PC-3 (cell line): ENCODE results near the gene FAM168A.

Source experiments
- EZH2 ChIP-seq: fragments of 300-600 bp; sonication (generic); IDR thresholded peaks from one replicate; pipeline ENCODE4 v1.6.1; 2017; ENCODE audit warnings: antibody characterized with exemption, mild to moderate bottlenecking, low read length; ENCODE audit not compliant: unreplicated experiment
- TF ChIP-seq, protein P1 (sequence below): fragments of 300-600 bp; sonication (generic); conservative IDR thresholded peaks from 2 replicates; pipeline ENCODE4 v1.5.1; 2017; ENCODE audit warnings: antibody characterized with exemption, low read depth, mild to moderate bottlenecking, low read length

DNA sequence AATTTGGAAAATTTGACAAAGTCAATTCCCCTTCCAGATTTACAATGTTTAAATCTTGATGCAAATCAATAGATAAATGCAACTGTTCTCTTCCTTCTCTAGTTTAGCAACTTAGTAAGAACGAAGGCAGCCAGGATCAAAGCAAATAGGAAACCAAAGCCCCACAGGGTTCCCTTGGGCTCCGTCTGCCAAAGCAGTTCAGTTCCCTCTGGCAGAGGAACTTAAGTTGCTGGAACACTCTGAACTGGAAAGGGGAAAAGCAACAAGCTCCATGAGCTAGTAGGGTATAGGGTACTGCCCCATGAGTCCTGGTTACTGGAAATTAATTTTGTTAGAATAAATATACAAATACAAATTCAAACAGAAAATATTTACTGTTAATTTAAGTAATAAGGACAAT is 130.4 kb downstream of the FAM168A start:
- TF ChIP-seq, protein P1, sequence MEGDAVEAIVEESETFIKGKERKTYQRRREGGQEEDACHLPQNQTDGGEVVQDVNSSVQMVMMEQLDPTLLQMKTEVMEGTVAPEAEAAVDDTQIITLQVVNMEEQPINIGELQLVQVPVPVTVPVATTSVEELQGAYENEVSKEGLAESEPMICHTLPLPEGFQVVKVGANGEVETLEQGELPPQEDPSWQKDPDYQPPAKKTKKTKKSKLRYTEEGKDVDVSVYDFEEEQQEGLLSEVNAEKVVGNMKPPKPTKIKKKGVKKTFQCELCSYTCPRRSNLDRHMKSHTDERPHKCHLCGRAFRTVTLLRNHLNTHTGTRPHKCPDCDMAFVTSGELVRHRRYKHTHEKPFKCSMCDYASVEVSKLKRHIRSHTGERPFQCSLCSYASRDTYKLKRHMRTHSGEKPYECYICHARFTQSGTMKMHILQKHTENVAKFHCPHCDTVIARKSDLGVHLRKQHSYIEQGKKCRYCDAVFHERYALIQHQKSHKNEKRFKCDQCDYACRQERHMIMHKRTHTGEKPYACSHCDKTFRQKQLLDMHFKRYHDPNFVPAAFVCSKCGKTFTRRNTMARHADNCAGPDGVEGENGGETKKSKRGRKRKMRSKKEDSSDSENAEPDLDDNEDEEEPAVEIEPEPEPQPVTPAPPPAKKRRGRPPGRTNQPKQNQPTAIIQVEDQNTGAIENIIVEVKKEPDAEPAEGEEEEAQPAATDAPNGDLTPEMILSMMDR: no peak
- TF ChIP-seq EZH2: no peak
